ENCODE data around the gene ZNF566. TPM values are rescaled to one million over a fixed set of nuclear protein-coding genes. Genes with fewer than 3 reads are reported as not detected.

The ZNF566 gene
- total and polyA plus RNA-seq, 2 of the 13 experiments (the other 11 are each of a cell fraction or from before 2014, with no cell fraction given) = 4.8 to 13.7 TPM

- TF ChIP-seq ZNF580 (CRISPR knock-in tag; IDR thresholded peaks at IDR 0.05; ENCODE audit: borderline replicate concordance, low read depth) = no peak
- 0 out of 2 replicates have a peak, but pooled peaks have one; percentile 66 for TF ChIP-seq ZNF501 (CRISPR knock-in tag; IDR thresholded peaks at IDR 0.05)
- peak; percentile 71 for TF ChIP-seq THAP11 (CRISPR knock-in tag; IDR thresholded peaks at IDR 0.05)
- TF ChIP-seq RAD21 (CRISPR knock-in tag; IDR thresholded peaks at IDR 0.05) = no peak
- no peak for TF ChIP-seq SALL2 (CRISPR knock-in tag; IDR thresholded peaks at IDR 0.05)
- TF ChIP-seq TBX2 (CRISPR knock-in tag; IDR thresholded peaks at IDR 0.05; ENCODE audit: borderline replicate concordance) = no peak
- no peak for TF ChIP-seq HNRNPH1 (optimal IDR thresholded peaks at IDR 0.05; ENCODE audit: low read depth, low read length)
- no peak for TF ChIP-seq ZFP36 (IDR thresholded peaks at IDR 0.05; ENCODE audit: borderline replicate concordance, low read depth, low read length, partially characterized antibody)
- TF ChIP-seq FLYWCH1 (CRISPR knock-in tag; IDR thresholded peaks at IDR 0.05) = no peak
- no peak for TF ChIP-seq ETV6 (CRISPR knock-in tag; conservative IDR thresholded peaks at IDR 0.05)
- TF ChIP-seq MED8 (CRISPR knock-in tag; IDR thresholded peaks at IDR 0.05; ENCODE audit: insufficient replicate concordance) = no peak
- TF ChIP-seq KDM4B (CRISPR knock-in tag; IDR thresholded peaks at IDR 0.05) = no peak
- TF ChIP-seq ZFP41 (CRISPR knock-in tag; IDR thresholded peaks at IDR 0.05; ENCODE audit: borderline replicate concordance) = no peak
- no peak for TF ChIP-seq ZNF251 (CRISPR knock-in tag; IDR thresholded peaks at IDR 0.05)
- no peak for TF ChIP-seq HES4 (CRISPR knock-in tag; IDR thresholded peaks at IDR 0.05; ENCODE audit: borderline replicate concordance)
- TF ChIP-seq SKIL (CRISPR knock-in tag; IDR thresholded peaks at IDR 0.05; ENCODE audit: borderline replicate concordance) = no peak
- peak; percentile 57; the same call in 1 of the 2 replicates for TF ChIP-seq TFDP1 (CRISPR knock-in tag; IDR thresholded peaks at IDR 0.05; ENCODE audit: borderline replicate concordance)
- no peak for TF ChIP-seq MYNN (CRISPR knock-in tag; IDR thresholded peaks at IDR 0.05; ENCODE audit: low read depth)
- no peak for TF ChIP-seq SMC3 (IDR thresholded peaks at IDR 0.05; ENCODE audit: low read length)
- TF ChIP-seq MBD4 (IDR thresholded peaks at IDR 0.05; ENCODE audit: borderline replicate concordance, low read length) = no peak
- peak; percentile 75 for TF ChIP-seq POLR2AphosphoS5 (IDR thresholded peaks at IDR 0.05; ENCODE audit: low read depth, low read length)
- no peak for TF ChIP-seq ZMYM3 (CRISPR knock-in tag; IDR thresholded peaks at IDR 0.05)
- peak; percentile 19; the same call in 1 of the 2 replicates for TF ChIP-seq ATF2 (CRISPR knock-in tag; IDR thresholded peaks at IDR 0.05)
Measured at GRCh38 chr19:36418287-36419001, 70.9 kb downstream of the ZNF566 start, which contains the start of gene ZFP82 (continued).
